ENCODE data around the gene UST.

- no peak for TF ChIP-seq RNF2 (IDR thresholded peaks at IDR 0.05; ENCODE audit: borderline replicate concordance, low read depth, low read length, missing control alignments, poor library complexity, severe bottlenecking)
- no peak for TF ChIP-seq SIN3A (conservative IDR thresholded peaks at IDR 0.05 in 1 of 2, IDR thresholded peaks at IDR 0.05 in 1 of 2; ENCODE audit: low read depth in 1 of 2, low read length in 2 of 2)
- TF ChIP-seq POLR2A (IDR thresholded peaks at IDR 0.05; ENCODE audit: control extremely low read depth in 1 of 2, low read depth in 2 of 2, low read length in 2 of 2) = no peak
Measured at GRCh38 chr6:149025061-149025460, 278.2 kb downstream of the UST start.

All from H1 (cell line).